Activated CD8-positive, alpha-beta memory T cell treated with anti-CD3 and anti-CD28 coated beads, Interleukin-2, amount 50 U/mL, for 1 hour (primary cell): ENCODE results near the gene TMEM115.

ENCODE experiments used
- DNase-seq: peaks from one replicate; pipeline ENCODE4 v3.0.0-alpha.2; 2020; ENCODE audit errors: extremely low read depth

Gene TMEM115

DNA sequence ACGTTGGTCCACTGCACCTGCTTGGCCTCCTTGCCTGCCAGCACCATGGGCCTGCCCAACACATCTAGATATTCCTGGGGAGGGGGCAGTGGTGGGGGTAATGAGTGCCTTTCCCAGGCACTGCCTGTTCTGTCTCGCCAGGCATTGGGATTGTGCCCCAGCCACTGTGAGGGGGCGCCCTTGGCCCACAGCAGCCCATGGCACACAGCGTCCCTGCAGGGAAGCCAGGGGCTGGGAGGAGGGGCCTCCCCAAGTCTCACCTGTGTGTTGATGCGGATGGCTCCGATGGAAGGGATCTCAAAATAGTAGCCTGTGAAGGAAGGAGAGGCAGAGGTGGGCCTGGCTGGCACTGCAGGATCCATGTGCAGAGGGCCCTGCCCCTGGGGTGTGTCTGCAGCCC, 18.7 kb upstream of the TMEM115 start:
- no peak for DNase-seq

DNA sequence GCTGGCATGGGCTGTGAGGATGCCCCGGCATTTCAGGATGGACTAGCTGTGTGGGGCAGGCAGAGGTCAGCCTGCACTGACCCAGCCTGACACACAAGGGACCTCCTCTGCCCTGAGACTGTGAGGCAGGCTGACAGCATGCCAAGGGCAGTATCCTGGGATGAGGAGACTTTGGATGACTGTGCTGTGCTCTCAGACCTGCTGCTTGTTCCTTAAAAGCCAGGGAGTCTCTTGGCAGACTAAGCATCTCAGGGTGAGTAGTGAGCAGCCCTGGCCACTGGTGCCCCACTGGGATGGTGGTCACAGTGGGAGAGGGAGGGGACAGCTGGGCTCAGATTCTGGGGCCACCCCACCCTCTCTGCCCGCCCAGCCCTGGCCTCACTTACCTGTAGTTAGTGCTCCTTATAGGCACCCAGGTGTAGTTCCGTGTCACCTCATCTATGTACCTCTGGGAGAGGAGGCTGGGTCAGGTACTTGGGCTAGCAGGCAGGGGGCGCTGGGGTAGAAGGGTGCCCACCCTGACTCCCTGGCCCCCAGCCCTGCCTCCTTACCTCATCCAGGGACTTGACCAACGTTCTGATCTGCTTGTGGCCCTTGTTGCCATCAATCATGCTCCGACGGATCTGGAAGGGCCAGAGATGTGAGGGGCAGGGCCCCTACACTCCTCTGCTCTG, 16.1 kb upstream of the TMEM115 start:
- DNase-seq, result no peak

DNA sequence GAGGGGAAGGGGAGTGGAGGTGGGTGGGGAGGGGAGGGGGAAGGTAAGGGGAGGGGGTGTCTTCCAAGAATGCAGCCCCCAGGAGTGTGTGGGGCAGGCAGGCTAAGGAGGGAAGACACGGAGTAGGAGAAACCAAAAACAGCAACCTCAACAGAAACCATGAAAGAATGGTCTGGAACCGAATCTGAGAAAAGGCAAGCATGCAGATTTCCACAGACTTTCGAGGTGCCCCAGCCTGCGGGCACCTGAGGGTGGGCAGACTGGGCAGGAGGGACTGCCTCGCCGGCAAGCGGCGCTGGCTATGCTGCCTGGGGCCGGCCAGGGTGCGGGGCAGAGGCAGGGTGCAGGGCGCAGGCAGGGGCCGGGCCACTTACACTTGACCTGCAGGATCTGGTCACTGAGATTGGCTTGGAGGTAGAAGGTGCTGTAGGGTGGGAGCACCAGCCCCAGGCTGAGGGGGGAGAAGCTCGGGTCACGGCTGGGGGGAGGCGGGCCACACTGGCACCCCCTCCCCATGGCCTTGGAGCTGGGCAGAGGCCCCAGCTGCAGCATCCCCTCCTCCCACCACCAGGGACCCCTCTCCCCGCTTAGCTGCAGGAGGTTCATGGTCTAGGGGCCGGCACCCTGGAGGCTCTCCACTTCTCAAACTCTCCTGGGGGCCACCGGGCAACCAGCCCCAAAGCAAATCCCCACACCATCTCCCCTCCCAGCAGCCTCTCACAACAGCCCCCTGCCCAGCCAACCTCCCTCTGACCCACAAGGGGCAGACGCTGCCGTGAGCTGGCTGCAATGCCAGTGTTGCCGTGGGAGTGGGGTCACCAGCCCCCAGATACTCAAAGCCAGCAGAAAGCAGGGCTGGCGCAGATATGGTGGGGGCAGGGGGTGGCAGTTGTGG, 15.3 kb upstream of the TMEM115 start:
- no peak for DNase-seq

DNA sequence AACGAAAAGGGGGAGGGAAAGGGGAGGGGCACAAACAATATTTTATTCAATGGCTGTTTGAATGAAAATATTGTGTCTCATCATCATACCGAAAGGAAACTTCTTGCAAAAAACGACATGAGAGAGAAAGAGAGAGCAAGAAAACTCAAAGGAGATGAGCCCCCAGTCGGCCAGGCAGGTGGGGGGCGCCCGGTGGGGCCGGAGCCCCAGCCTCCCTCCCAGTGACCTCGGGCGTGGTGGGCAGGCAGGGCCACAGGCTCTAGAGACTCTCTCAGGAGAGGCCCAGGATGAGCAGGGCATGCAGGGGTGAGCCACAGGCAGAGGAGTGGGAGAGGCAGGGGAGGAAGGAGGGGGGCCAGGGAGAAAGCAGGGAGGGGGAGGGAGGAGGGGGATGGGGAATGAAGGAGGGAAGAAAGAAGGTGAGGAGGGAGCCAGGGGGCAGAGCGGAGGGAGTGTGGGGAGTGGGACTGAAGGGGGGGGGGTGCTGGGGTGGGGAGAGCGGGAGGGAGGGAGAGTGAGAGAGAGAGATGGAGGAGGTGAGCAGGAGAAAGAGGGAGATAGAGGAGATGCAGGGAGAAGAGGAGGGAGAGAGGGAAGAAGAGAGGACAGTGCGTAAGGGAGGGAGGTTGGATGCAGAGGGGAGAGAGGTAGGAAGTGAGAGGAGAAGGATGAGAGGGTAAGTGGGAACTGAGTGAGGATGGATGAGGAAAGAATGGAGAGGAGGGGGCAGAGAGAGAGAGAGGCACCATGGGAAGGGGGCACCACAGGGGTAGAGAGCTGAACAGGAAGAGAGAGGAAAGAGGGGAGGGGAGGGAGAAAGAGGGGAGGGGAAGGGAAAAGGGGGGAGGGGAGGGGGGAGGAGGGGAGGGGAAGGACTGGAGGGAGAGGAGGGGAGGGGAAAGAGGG, 14.1 kb upstream of the TMEM115 start:
- DNase-seq, result no peak

DNA sequence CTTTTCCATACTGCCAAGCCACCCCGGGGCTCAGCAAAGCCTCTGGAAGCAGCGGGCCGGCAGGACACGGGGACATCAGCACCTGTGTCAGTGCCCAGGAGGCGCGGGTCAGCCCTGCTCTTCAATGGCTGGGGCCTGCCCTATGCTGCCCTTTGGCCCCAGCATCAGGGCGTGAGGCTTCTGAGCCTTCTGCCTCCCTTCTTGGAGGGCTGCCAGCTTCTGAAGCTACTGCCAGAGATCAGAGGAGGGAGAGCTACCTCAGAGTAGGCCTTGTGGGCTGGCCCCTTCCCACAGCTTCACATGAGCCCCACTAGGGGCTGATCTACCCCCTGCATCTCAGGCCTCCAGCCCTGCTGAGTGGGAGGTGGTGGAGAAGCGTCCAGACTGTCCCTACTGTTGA, 13.0 kb upstream of the TMEM115 start:
- DNase-seq, result no peak

DNA sequence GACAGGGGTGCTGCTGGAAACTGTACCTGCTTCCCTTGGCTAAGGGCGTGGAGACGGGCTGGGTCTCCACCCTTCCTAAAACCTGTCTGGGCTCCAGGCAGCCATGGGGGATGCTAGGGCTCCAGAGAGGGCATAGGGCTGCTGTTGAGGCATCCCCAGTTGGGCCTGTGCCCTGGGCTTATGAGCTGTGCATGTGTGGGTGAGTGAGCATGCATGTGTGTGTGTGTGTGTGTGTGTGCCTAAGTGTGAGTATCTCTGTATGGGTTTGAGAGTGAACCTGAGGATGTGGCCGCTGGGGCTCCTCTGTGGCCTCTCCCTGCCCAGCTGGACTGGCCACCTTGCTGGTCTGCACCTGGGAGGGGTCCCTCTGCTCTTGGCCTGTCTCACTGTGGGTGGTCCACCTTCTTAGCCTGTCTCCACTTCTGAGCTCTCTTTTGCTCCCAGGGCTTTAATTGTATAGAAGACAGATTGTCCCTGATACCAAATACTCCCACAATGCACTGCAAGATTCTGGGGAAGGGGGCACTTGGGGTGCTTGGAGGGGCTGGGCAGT, 11.9 kb upstream of the TMEM115 start:
- DNase-seq, result no peak

DNA sequence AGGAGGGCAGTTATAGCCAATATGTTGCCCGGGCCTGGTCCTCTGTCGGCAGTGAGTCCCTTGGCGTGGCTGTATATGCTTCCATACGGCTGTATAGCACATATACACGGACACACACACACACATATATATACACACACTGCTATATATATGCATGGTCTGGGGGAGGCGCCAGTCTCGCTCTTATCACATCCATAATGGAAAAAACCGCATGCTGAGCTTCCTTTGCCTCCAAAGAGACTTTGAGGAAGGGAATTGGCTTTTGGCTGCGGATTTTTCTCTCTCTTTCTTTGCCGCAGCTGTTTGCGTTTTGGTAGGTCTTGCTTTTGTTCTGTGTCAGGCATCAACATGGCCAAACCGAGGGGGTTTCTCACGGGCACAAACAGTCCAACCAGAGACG, 11.3 kb upstream of the TMEM115 start:
- DNase-seq, result no peak

DNA sequence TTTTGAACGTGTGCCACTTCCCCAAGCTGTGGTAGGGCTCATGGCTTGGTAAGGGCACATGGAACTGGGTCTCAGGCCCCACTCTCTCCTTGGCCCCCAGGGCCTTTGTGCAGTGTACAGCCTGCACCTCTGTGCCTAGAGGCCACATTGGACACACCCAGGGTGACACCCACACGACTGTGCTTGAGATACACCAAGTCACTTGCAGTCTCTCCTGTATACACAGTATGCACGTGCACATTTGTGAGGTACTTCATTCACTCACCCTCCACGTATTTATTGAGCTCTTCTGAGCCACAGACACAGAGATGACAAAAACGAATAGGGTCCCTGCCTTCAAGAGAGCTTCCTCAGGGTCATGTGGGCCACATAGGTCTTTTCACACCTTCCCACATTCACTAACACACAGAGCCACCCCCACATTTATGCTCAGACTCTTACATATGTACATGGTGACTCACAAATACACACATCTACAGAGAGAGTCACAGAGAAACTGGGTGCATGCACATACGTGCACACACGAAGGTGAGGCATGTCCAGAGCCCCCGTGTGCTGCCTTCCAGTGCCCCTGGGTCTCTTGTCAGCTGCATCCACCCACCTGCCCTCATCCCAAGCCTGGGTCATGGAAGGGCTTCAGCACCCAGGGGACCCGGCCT, 9.8 kb upstream of the TMEM115 start:
- DNase-seq, result no peak

DNA sequence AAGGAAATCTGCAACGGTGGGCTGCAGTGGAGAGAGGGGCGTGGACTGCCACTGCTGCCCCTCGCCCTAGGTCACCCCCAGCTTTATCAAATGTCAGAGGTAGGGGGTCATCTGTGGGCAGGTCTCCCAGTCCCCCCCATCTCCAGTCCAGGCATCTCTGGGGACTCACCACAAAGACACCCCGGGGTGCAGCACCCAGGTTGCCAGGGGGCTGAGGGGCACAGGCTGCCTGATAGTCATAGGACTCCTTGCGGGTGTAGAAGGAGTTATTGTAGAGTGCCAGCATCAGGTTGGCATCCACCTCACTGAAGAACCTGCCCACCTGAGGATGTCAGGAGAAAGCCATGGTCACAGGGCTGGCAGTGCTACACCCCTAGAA, 6.5 kb upstream of the TMEM115 start:
- no peak for DNase-seq

DNA sequence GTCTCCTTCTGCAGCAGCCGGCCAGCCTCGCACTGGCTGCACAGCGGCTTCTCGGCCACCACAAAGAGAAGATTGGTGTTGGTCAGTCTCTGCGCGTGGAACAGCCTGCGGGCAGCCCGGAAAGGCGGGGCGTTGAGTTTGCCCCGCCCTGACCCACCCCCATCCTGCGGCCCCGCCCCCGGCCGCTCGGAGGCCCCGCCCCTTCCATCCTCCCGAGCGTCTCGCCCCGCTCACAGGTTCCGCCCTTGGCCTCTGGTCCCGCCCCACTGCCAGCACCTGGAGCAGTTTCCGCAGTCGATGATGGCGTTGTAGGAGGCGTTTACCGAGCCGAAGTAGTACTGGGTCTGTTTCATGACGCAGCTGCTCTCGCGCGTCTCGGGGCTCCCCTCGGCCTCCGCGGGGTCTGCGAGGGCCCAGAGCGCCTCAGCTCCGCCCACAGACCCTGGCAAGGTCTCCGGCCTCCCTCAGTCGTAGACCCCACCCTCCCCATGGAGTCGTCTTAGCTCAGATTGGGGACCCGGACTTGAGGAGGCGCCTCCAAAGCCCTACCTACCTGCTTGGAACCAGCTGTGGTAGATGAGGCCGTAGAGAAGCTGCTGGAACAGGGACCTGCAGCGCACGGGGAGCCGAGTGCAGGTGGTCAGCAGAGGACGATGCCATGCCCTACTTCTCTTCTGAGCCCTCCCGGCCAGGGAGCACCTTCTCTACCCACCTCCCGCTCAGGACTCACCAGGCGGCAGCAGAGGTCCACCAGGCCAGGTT, 5.9 kb upstream of the TMEM115 start:
- peak; percentile 91 for DNase-seq

DNA sequence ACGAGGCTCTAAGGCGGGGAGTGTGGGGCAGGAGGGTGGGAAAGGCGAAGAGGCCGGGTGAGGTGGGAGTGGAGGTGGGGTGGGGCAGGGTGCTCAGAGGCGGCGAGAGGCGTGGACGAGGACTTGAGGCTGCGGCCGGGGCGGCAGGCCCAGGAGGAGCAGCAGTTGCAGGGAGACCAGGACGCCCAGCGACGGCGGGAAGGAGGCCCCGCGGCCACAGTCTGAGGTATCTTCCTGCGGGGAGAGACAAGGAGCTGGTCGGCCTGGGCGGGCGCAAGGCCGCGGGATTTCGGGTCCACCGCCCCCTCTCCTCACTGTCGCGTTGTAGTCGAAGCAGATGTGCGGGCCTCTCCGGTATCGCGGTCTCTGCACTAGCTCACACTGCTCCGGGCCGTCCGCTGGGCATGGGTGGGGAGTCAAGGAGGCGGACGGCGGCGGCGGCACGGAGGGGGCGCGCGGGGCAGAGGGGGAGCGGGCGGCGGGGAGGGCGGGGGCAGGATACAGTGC, 5.3 kb upstream of the TMEM115 start:
- no peak for DNase-seq

DNA sequence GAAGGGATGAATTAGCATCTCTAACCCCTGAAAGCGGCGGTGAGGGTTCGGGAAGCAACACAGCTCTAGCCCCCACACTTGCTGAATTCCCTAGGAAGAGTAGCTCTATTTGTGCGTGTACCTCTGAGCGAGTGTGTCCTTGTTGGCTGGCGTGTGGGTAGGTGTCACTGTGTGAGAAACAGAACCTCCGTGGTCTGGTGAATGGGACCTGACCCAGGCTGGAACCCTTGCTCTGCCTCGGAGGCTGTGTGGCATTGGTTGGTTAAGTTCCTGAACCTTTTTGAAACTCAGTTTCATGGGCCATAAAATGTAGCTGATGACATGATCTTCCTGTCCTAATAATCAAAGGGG, 414 bp upstream of the TMEM115 start:
- no peak for DNase-seq

DNA sequence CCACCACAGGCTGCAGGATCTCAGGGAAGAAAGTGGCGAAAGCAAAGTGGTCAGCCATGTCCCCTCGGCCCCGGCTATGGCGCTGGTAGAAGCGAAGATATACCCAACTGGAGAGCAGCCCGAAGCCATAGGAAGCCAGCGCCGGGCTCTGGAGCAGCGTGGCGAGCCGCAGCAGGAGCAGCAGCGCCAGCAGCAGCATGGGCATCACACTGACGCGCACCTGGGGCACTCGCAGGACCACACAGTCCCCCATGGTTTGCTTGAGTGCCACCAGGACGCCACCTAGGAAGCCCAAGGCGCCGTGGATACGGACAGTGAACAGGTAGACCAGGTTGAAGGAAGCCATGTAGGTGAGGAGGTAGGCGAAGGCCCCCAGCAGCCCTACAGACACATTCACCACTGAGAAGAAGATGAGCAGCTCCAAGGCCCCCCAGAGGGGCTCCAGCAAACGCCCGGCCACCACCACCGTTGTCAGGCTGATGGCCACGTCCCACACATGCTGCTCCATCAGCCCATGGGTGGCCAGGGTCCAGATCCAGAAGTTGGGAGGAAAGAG, 888 bp downstream of the TMEM115 start:
- no peak for DNase-seq

DNA sequence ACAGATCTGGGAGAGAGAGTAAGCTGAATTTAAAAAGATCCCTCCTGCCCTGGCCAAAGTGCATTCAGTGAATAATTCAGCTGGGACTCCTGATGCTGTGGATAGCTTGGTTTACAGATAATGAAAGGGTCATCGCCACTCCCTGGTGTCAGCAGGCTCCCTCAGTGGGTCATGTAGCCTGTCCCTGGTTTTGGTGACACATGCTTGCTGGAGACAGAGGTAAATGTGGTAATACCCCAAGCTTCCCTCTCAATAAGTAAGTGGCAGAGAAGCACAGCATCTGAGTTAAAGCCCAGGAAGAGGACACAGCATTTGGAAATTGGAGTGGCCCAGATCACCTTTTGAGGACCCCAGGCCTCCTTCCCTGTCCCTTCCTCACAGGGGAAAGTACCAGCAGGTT, 1.8 kb downstream of the TMEM115 start:
- DNase-seq, result no peak

DNA sequence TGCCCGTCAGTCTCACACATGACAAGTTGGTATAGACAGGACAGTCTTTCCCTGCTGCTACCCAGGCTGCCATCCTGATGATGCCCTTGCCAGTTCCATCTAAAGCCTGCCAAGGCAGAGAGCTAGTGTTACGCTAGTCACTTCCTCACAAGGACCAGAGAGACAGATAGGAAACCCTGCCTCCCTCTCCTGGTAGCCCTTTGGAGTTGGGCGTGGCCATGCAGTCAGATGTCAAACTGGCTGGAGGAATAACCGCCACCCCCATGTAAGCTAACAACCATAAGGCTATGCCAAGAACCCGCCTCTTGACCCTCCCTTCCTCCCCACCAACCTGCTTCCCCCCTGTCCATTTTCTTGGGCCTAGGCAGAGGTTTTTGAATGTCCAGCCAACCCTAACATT, 2.8 kb downstream of the TMEM115 start:
- DNase-seq, result no peak

DNA sequence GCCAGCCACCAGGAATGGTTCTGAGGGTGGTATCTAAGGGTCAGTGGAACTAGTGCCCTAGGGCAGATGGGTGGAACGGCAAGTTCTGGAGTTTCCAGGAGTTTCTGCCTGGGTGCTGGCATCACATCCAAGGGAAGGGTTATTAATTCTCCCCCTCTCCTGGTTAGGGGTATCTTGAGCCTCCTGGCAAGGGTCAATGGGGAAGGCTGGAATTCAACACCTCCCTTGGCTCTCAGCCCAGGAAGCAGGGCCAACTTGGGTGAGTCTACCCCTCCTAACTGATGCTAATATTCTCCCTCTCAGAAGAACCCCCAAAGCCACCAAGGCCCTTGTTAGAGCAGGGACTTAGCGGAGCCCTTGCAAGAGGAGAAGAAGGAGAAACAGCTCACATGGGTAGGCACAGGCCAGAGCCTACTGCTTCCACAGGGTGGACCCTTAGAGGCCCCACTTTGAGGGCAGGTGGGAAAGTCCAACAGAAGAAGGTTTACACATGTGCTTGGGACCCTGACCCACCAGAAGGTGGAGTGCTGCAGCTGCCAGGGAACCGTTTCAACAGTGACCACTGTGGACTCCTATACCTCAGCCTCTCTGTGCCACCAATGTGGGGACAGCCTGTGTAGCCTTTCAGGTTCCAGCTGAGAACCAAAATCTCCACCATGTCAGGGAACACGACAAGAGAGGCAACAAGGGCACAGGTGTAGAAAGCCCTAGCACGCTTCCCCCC, 3.3 kb downstream of the TMEM115 start:
- DNase-seq, result no peak

DNA sequence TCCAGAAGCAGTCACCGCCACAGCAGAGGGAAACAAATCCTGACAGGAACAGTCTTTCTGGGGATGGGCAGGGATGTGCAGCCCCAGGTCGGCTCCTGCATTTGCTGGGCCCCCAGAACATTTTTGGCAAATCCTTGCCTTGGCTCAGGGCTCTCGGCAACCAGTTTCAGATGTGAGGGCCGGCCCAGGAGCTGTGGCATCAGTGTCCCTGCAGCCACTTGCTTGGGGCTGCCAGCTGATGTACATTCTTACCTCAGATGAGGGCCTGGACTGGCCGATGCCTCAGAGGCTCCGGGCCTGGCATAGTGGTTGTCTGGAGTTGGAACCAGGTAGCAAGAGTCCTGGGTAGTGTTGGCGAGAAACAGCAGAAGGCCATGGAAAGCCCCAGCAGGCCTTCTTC, 4.5 kb downstream of the TMEM115 start:
- DNase-seq, result no peak

DNA sequence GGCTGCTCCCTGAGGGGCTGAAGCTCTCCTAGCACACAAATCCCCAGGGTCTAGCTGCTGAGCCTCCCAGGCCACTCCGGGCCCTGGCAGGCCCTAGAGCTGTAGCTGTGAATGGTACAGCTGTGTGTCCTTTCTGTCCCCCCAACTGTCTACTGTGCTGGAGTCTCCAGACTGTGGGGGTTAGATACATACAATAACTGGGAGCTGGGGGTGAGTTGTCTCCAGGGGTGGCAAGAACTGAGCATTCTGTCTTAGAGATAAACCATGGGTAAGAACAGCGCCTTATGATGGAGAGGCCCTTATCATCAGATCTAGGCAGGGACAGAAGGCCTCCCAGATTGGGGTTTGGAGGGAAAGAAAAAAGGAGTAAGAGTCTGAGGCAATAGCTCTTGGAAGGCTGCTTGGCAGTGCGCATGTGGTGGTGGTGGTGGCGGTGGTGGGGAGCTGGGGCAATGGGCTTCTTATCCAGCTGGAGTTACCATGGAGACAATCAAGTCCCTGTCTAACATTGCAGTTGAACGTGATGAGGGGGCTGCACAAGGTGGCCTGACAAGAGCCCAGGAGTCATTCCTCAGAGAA, 5.0 kb downstream of the TMEM115 start:
- no peak for DNase-seq

DNA sequence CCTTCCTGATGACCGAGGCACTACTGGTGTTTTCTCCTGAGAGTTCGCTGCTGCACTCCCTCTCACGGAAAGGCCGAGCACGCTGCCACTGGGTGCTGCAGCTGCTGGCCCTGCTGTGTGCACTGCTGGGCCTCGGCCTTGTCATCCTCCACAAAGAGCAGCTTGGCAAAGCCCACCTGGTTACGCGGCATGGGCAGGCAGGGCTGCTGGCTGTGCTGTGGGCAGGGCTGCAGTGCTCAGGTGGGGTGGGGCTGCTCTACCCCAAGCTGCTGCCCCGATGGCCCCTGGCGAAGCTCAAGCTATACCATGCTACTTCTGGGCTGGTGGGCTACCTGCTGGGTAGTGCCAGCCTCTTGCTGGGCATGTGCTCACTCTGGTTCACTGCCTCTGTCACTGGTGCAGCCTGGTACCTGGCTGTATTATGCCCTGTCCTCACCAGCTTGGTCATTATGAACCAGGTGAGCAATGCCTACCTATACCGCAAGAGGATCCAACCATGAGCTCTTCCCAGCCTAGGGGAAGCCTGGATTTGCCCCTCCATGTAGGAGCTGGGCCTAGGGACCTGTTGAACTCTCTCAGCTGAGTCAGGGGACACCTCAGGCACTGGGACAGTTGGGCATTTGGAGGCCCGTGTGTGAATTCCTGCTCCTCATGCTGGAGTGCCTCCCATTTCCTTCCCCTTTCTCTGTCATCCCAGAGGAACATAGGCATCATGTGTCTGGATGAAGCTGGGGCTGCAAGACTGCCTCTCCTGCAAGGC, 5.9 kb downstream of the TMEM115 start:
- DNase-seq, result no peak
